Esophagus muscularis mucosa (tissue), 4 donors: Measurements from ENCODE around the gene SEC22A.

ENCODE experiments used
- CTCF ChIP-seq, 3 experiments: fragments of 200-600 bp in 2 of 3; fragments of 450-650 bp in 1 of 3; sonication (generic) in 2 of 3; IDR thresholded peaks; one replicate each; pipeline ENCODE4 v1.5.1; 2017 to 2019; ENCODE audit warnings: antibody characterized with exemption in 3 of 3, mild to moderate bottlenecking in 2 of 3, moderate library complexity in 1 of 3
- EP300 ChIP-seq: sonication (generic); formaldehyde crosslinking; IDR thresholded peaks from one replicate; pipeline ENCODE4 v1.6.1; 2017; ENCODE audit warnings: antibody characterized with exemption
- POLR2A ChIP-seq: fragments of 450-650 bp; IDR thresholded peaks from one replicate; pipeline ENCODE4 v1.6.1; 2017; ENCODE audit warnings: antibody characterized with exemption, moderate library complexity, mild to moderate bottlenecking, low read depth

DNA sequence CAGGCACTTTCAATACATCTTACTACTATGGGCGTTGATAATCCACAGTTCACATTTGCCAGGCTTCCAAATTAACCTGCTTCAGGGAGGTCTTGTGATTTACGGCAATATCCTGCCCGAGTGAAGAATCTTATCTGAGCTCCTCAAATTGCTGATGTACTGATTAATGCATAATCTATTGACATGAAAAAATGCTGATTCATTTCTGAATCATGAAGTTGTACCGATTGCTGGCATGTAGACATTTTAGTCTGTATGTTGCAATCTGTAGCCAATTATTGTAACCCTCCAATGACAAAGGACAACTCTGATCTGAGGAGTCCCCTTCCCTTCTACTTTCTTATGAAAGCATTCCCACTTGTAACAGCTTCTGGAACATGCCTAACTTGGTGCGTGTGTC lies 97.2 kb downstream of the SEC22A start:
- TF ChIP-seq POLR2A (no peak), CTCF (IDR thresholded peaks at IDR 0.05) (no peak), EP300 (no peak)
